Activated T-cell treated with anti-CD3 and anti-CD28 coated beads, Interleukin-2, amount 50 U/mL, for 4 hours (primary cell): ENCODE results near the gene C2orf66. TPM values are rescaled to one million over a fixed set of nuclear protein-coding genes. Genes with fewer than 3 reads are reported as not detected.

ENCODE experiments used
- ATAC-seq, 2 donors: fragments of 200-7000 bp; cut with Tn5 transposase; one replicate each; pipeline ENCODE4 v1.10.0; 2021
- DNase-seq: peaks from one replicate; pipeline ENCODE4 v3.0.0-alpha.2; 2020
- H3K27me3 Mint-ChIP-seq: one replicate; pipeline ENCODE4 v1.8.0; 2021; ENCODE audit warnings: low read depth, mixed read lengths
- H3K36me3 Mint-ChIP-seq: one replicate; pipeline ENCODE4 v1.8.0; 2022; ENCODE audit warnings: mixed read lengths; ENCODE audit not compliant: insufficient read depth
- H3K4me1 Mint-ChIP-seq: one replicate; pipeline ENCODE4 v1.8.0; 2021; ENCODE audit warnings: low read depth, mixed read lengths
- H3K4me3 Mint-ChIP-seq: one replicate; pipeline ENCODE4 v1.8.0; 2021; ENCODE audit warnings: mild to moderate bottlenecking, moderate library complexity, mixed read lengths
- H3K9me3 Mint-ChIP-seq: one replicate; pipeline ENCODE4 v1.8.0; 2021; ENCODE audit warnings: mixed read lengths
- total RNA-seq, 3 donors: library from RNA; stranded (reverse); gene quantifications; one replicate each; pipeline ENCODE4 v1.2.1, GENCODE V29; 2021

C2orf66 gene
- total RNA-seq, 3 donors from 2014 or later: not detected

DNA sequence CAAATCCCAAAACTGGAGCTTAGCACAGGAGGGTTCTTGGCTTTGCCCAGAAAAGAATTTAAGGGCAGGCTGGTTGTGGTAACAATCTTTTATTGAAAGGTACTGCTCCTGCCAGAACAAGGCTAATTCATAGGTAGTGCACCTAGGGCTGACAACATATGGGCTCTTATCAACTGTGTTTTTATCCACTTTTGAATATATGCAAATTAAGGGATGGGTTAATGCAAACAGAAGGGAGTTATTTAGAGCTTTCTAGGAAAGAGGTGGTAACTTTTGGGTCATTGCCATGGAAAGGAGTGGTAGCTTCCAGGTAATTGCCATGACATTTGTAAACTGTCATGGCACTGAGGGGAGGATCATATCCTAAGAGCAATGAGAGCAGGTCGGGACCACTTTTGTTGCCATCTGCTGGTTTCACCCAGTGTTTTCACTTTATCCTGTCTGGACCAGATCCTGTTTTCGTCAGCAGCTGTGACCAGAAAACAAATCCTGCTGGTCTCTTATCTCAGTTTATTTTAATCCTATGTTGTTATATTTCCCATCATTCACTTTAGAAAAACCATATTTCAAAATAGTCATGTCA, 981 bp downstream of the C2orf66 start:
- H3K4me1 Mint-ChIP-seq: no peaks in the 10 kb centered on the region
- no peaks in the 10 kb centered on the region for H3K9me3 Mint-ChIP-seq
- H3K27me3 Mint-ChIP-seq: peaks cover 24% of the 10 kb centered on the region
- ATAC-seq (no peak), DNase-seq (no peak)
- H3K36me3 Mint-ChIP-seq: no peaks in the 10 kb centered on the region
- H3K4me3 Mint-ChIP-seq: no peak overlapping the region

DNA sequence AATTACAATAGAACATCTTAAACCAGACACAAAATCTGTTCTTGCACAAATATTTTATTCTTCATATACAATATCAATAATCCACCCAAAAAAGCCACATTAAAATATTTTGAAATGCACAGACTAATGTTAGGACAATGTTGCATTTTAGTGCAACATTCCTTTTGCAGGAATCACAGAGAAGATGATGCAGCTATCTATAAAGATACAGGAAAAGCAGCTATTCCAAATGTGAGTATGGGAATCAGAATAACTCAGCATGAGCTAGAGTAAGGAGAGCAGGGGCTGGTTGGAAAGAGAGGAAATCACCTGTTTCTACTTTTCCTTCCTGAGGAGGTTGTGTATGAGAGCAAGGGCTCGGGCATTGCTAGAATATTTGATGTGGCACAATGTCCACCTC, 4.8 kb downstream of the C2orf66 start:
- ATAC-seq: no peak
- Mint-ChIP-seq H3K9me3 (no peaks in the 10 kb centered on the region), H3K27me3 (peaks cover 11% of the 10 kb centered on the region), H3K4me1 (peaks cover 14% of the 10 kb centered on the region), H3K4me3 (no peak overlapping the region), H3K36me3 (peaks cover 1% of the 10 kb centered on the region)
- DNase-seq: no peak

DNA sequence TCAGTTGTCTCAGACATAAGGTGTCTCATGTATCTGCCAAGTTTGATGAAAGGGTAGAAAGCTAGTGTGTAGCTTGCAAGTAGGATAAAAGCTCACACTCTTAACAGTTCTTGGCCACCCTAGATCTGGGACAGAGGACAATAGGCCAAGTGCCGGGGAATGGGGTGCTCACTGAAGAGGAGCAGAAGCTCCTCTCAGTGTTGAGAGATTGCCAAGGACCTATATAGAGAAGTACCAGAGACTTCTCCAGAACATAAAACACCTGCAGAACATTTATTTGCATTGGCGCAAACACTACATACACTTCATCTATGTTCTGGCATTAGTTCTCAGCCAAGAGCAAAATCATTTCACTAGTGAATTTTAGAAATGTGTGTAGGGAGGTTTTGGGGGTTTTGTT, 6.8 kb downstream of the C2orf66 start:
- peaks cover 22% of the 10 kb centered on the region for H3K4me1 Mint-ChIP-seq
- H3K4me3 Mint-ChIP-seq: no peak overlapping the region
- no peaks in the 10 kb centered on the region for H3K9me3 Mint-ChIP-seq
- peaks cover 3% of the 10 kb centered on the region for H3K36me3 Mint-ChIP-seq
- no peak for DNase-seq
- peaks cover 11% of the 10 kb centered on the region for H3K27me3 Mint-ChIP-seq
- ATAC-seq: no peak

DNA sequence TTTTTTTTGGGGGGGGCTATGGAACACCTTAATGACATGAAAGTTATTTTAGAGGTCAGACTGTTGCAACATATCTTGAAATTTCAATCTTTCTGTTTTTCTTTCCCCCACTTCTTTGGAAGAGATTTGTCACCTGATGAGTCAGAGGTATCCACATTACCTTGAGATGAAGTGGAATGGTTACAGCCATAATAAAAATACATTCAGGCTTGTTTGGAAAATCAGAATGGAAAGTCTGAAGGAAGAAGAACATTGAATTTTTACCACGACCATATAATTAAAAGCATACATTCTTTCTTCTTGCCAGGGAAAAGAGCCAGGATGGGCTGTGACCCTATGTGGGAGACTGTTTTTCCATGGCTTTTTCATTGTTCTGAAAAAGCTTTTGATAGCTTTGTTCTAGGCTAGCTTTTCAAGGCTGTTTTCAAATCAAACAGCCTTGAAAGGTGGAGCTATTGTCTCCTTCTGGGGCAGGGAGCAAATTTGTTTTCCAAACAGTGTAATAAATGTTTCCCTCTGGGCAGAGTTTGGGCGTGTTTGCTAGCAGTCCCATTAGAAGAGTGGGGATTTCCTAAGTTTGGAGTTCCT, 7.4 kb downstream of the C2orf66 start:
- Mint-ChIP-seq H3K4me1 (peaks cover 27% of the 10 kb centered on the region), H3K4me3 (no peak overlapping the region), H3K9me3 (no peaks in the 10 kb centered on the region), H3K27me3 (peaks cover 9% of the 10 kb centered on the region), H3K36me3 (peaks cover 9% of the 10 kb centered on the region)
- DNase-seq (no peak), ATAC-seq (no peak)

DNA sequence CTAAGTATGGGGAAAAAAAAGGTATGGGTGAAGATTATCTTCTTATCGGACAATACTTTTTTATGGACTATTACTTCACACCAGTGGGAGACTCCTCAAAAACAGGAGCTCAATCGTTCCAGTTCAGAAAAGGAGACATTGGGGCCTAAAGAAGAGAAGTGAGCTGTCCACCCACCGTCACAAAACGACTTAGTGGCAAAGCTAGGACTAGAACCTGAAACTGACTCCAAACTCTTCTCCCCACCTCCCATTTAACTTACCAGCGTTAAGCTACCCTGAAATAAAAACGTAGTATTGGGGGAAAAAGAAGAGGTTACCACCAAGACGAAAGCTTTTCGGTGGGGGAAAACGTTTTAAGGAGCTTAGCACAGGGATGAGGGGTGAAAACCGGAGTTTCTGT, 10.2 kb downstream of the C2orf66 start:
- Mint-ChIP-seq H3K27me3 (peaks cover 8% of the 10 kb centered on the region), H3K4me3 (peak overlapping the region; percentile 99), H3K4me1 (peaks cover 30% of the 10 kb centered on the region), H3K9me3 (no peaks in the 10 kb centered on the region), H3K36me3 (peaks cover 22% of the 10 kb centered on the region)
- ATAC-seq (peak; percentile 2 to 3), DNase-seq (no peak)

DNA sequence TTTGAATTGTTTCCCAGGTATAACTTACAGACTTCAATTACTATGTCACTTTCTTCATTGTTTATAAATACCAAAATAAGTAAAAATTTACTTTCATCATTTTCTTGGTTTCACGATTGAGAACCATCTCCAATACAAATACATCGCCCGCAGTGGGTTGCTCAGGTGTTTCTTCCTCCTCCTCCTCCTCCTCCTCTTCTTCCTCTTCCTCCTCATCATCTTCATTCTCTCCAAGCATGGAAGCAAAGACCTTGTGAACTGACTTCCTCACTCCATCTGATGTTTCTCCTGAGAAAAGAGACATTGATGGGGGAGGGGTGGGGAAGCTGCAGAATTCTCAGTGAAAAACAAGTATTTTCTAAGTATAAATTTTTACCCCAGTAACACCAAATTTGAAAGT, 16.3 kb downstream of the C2orf66 start:
- Mint-ChIP-seq H3K27me3 (no peaks in the 10 kb centered on the region), H3K36me3 (peaks cover 53% of the 10 kb centered on the region), H3K4me3 (no peak overlapping the region), H3K9me3 (no peaks in the 10 kb centered on the region), H3K4me1 (peaks cover 16% of the 10 kb centered on the region)
- ATAC-seq: no peak
- DNase-seq: no peak

DNA sequence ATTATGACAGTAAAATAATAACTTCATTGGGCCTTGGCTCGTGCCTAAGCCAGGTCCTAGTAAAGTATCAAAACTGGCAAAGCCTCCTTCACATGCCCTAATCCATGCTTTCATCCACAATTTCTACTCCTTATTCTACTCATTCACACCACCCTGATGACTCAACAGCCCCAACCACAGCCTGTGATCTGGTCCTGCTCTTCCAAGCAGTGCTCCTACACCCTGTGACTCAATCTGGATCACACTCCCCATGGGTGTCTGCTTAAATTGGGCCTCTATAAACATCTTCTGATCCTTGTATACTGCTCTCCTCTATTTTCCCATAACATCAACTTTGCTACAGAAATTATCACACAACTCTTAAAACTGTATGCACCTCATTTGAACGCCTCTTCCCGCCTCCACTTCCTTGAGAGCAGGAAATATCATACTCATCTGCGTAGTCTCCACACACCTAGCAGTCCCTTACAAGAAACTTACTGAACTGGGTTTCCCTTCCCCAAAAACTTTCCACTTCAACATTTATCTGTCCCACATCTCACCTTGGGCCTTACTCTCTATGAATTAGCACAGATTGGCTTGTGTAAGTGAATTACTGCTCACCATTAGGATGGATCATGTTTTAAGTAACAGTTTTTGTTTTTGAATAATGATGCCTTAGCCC, 25.6 kb downstream of the C2orf66 start:
- Mint-ChIP-seq H3K9me3 (no peaks in the 10 kb centered on the region), H3K4me3 (no peak overlapping the region)

DNA sequence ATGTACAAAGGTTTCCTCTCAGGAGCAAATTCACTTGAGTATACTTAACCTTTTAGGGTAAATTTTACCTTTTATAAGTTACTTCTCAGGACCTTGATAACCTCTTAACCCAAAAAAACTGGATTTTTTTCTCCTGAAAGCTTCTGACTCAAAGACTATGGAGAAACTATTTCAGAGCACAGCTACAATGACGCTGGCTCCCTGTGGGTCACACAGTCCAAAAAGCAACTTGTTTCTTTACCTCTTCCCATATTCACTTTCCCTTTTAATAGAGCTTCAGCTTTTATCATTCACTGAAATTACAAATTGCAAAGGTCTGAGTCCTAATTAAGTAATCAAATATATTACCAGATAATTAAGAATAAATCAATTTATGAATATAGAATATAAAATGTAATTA, 42.1 kb downstream of the C2orf66 start:
- no peak for DNase-seq
- no peak for ATAC-seq
- Mint-ChIP-seq H3K4me1 (no peaks in the 10 kb centered on the region), H3K4me3 (no peak overlapping the region), H3K36me3 (peaks cover 37% of the 10 kb centered on the region), H3K27me3 (no peaks in the 10 kb centered on the region), H3K9me3 (no peaks in the 10 kb centered on the region)

More for the DNA sequence above, 25.6 kb downstream of the C2orf66 start:
- Mint-ChIP-seq H3K36me3 (peaks cover 38% of the 10 kb centered on the region), H3K27me3 (no peaks in the 10 kb centered on the region), H3K4me1 (peaks cover 13% of the 10 kb centered on the region)
- peak; percentile 78 to 85 for ATAC-seq
- DNase-seq: no peak

DNA sequence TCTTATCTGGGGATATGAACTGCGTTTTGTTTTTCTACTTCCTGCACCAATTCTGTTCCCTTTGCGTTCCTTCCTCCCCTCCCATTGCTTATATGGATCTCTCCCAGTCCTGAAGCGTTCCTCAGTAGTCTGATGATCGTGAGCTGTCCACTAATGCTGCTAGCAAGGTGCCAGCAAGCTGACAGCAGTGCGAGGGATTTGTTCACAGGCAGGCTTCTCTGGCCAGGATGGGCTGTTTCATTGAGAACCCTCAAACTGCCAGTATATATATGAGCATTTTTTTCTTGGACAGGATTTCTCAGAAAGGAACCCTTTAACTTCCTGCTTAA, 49.8 kb downstream of the C2orf66 start:
- ATAC-seq: no peak
- Mint-ChIP-seq H3K4me3 (no peak overlapping the region), H3K27me3 (no peaks in the 10 kb centered on the region), H3K36me3 (peaks cover 25% of the 10 kb centered on the region), H3K4me1 (no peaks in the 10 kb centered on the region), H3K9me3 (peaks cover 26% of the 10 kb centered on the region)
- DNase-seq: no peak

DNA sequence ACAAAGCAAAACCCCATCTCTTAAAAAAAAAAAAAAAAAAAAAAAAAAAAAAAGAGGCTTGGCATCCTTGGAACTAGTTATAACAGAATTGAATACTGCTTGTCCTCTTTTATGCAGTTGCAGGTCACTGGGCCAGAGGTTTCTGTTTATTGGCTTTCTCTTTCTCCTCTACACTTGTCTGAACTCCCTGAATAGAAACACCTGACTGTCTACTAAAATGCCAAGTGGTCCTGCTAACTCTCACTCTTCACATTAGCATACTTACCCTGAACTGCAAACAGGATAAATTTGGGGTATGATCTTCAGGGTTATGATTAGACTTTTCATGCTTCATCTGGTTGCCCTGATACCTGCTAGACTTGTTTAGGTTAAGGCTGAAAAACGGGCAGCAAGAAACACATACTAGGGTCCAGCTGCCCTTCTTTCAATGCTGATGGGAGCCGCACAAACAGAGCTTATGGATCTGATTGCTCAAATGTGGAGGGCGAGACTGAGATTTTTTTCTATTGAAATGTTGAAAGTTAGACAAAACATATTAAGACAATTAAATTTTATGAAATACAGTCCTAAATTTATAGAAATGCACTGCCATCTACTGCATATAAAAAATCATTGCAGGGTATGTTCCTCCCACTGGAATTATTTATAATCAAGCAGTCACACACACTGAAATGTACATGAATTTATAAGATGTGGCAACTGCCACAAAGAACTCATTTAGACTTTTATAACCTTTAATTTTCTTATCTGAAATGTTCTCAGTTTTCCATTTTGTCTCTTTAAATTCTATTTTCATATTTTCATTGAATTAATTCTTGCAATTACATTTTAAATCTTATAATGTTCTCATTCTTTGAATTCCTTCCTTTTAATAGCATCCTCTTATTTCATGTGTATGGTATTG, 50.4 kb downstream of the C2orf66 start:
- Mint-ChIP-seq H3K27me3 (no peaks in the 10 kb centered on the region), H3K36me3 (peaks cover 21% of the 10 kb centered on the region), H3K4me3 (no peak overlapping the region), H3K4me1 (no peaks in the 10 kb centered on the region), H3K9me3 (peaks cover 32% of the 10 kb centered on the region)
- no peak for ATAC-seq
- no peak for DNase-seq

Other genes starting within 250 kb of the C2orf66 start
- 1 to 10 TPM; 1.0 to 2.2 (median 2.0) TPM for gene HECW2, start 215.8 kb downstream of the C2orf66 start, total RNA-seq
- gene CCDC150, start 169.6 kb downstream of the C2orf66 start, total RNA-seq: 1 to 10 TPM; 4.2 to 4.8 (median 4.5) TPM
- gene GTF3C3, start 9.7 kb downstream of the C2orf66 start, total RNA-seq: 10 to 100 TPM; 47.7 to 62.0 (median 54.7) TPM
- 1 to 10 TPM; 5.7 to 7.5 (median 6.5) TPM for gene PGAP1, start 117.4 kb upstream of the C2orf66 start, total RNA-seq